Measurements from ENCODE around the gene GINS2. TPM values are rescaled to one million over a fixed set of nuclear protein-coding genes. Genes with fewer than 3 reads are reported as not detected.

GINS2 gene
- total RNA-seq, 1 donor: 8.6 TPM

GRCh38 chr16:85678016-85678415 lies 10.7 kb downstream of the GINS2 start:
- no peak for TF ChIP-seq CTCF (IDR thresholded peaks at IDR 0.05; ENCODE audit: insufficient read depth, low read depth, low read length)
- no peak for DNase-seq (ENCODE audit: low read depth)
- no peak overlapping the region for H3K4me3 ChIP-seq (ENCODE audit: low read depth, low read length)

GRCh38 chr16:85677383-85677967 lies 11.3 kb downstream of the GINS2 start:
- no peak overlapping the region for H3K4me3 ChIP-seq (ENCODE audit: low read depth, low read length)
- no peak for TF ChIP-seq CTCF (IDR thresholded peaks at IDR 0.05; ENCODE audit: insufficient read depth, low read depth, low read length)
- no peak for DNase-seq (ENCODE audit: low read depth)

DNA sequence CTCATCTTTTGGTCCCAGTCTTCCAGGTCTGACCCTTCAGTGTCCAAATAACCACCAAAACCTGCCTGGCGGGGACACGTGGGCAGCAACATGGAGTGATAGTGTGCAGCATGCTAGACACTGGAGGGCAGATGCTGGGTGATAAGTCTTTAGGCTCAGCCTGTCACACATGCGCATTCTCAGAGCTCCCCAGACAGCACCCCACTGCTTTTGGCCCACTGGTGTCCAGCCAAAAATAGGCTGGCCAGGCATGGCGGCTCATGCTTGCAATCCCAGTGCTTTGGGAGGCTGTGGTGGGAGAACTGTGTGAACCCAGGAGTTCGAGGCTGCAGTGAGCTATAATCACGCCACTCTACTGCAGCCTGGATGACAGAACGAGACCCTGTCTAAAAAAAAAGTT lies 12.3 kb downstream of the GINS2 start:
- no peak for TF ChIP-seq CTCF (IDR thresholded peaks at IDR 0.05; ENCODE audit: insufficient read depth, low read depth, low read length)
- no peak for DNase-seq (ENCODE audit: low read depth)

DNA sequence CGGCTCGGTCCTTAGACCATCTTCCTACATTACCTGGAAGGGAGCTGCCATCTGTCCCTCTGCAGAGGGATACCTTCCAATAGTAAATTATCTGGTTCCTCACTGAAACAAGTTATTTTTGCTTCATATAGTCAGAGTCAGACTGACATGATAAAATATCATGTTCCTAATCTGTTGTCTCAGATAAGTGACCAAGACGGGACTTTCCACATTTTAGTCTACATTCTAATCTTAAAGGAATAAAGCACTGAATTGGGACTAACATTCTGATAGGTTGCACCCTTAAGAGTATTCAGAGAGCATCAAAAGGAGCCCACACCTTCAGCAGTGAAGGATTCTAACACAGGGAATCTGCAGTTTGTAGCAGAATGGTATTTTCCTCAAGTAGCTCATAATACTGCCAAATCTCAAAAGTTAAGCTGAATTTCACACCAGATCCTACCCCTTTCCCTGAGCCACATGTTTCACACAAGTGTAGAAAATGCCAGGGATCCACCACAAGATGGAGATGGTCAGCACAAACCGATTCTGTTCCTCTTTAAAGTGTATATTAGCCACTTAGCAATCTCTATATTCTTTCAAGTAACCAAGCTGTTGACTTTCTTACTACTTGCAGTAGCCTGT lies 13.4 kb downstream of the GINS2 start:
- peak; percentile 40 for DNase-seq (ENCODE audit: low read depth)
- TF ChIP-seq CTCF (IDR thresholded peaks at IDR 0.05; ENCODE audit: insufficient read depth, low read depth, low read length): peak; percentile 55
- no peak overlapping the region for H3K4me3 ChIP-seq (ENCODE audit: low read depth, low read length)

More for the DNA sequence above, 12.3 kb downstream of the GINS2 start:
- no peak overlapping the region for H3K4me3 ChIP-seq (ENCODE audit: low read depth, low read length)

- H3K4me3 ChIP-seq (ENCODE audit: low read depth, low read length): no peak overlapping the region
- no peak for DNase-seq (ENCODE audit: low read depth)
- TF ChIP-seq CTCF (IDR thresholded peaks at IDR 0.05; ENCODE audit: insufficient read depth, low read depth, low read length): no peak
Measured at GRCh38 chr16:85674828-85675227, 13.9 kb downstream of the GINS2 start.

GRCh38 chr16:85674418-85674755 lies 14.4 kb downstream of the GINS2 start:
- TF ChIP-seq CTCF (IDR thresholded peaks at IDR 0.05; ENCODE audit: insufficient read depth, low read depth, low read length): no peak
- no peak overlapping the region for H3K4me3 ChIP-seq (ENCODE audit: low read depth, low read length)
- no peak for DNase-seq (ENCODE audit: low read depth)

Measured in fibroblast of villous mesenchyme (primary cell).